Measurements from ENCODE around the gene NSUN5. TPM values are rescaled to one million over a fixed set of nuclear protein-coding genes. Genes with fewer than 3 reads are reported as not detected.
"Not testable (repeated sequence)": the region's sequence is repeated elsewhere in the genome, so short reads cannot be mapped to it uniquely, and the experiment has no call there.

The NSUN5 gene
- total RNA-seq, 2 experiments from 2014 or later, result 50.6 to 68.6 TPM

- H3K27ac Mint-ChIP-seq, result peak overlapping the region; percentile 94
- DNase-seq (no peak), ATAC-seq (peak; percentile 45)
- ChIA-PET CTCF (no interaction called here), POLR2A (no interaction called here)
- peaks cover 28% of the 10 kb centered on the region for H3K36me3 Mint-ChIP-seq (ENCODE audit: low read depth)
- intact Hi-C loops (cut with DNase I, micrococcal nuclease), result loop anchor here in 1 of 2 experiments (2.0 kb wide), 1 partner anchor 479 kb away; the partner anchor contains the start of gene TYW1B
- H3K4me3 Mint-ChIP-seq, result peak overlapping the region; percentile 97
- H3K9me3 Mint-ChIP-seq (ENCODE audit: low read depth), result no peaks in the 10 kb centered on the region
- H3K27me3 Mint-ChIP-seq, result no peaks in the 10 kb centered on the region
- peaks cover 31% of the 10 kb centered on the region for H3K4me1 Mint-ChIP-seq
Observed at GRCh38 chr7:73308074-73308664, 457 bp downstream of the NSUN5 start.

- DNase-seq, result no peak
Observed at GRCh38 chr7:73307436-73307835, 1.2 kb downstream of the NSUN5 start.

GRCh38 chr7:73304612-73305387 is 3.8 kb downstream of the NSUN5 start:
- H3K4me3 Mint-ChIP-seq; H3K27me3 Mint-ChIP-seq; H3K27ac Mint-ChIP-seq; H3K9me3 Mint-ChIP-seq (ENCODE audit: low read depth); POLR2A ChIA-PET; intact Hi-C loops (cut with DNase I, micrococcal nuclease); ATAC-seq; CTCF ChIA-PET; DNase-seq: not testable (repeated sequence)
- Mint-ChIP-seq H3K36me3 (ENCODE audit: low read depth) (peaks cover 31% of the 10 kb centered on the region), H3K4me1 (peaks cover 31% of the 10 kb centered on the region)

More at GRCh38 chr7:73307436-73307835, 1.2 kb downstream of the NSUN5 start:
- intact Hi-C loops (cut with DNase I, micrococcal nuclease), result no loop called here
- H3K4me1 Mint-ChIP-seq, result peaks cover 31% of the 10 kb centered on the region
- H3K27ac Mint-ChIP-seq, result peak overlapping the region; percentile 89
- CTCF ChIA-PET, result interaction anchor here (1.3 kb wide), 1 partner anchor 144 kb away, joined by 3 read pairs; no protein-coding TSS in a partner anchor
- POLR2A ChIA-PET, result no interaction called here
- no peaks in the 10 kb centered on the region for H3K27me3 Mint-ChIP-seq
- H3K36me3 Mint-ChIP-seq (ENCODE audit: low read depth), result peaks cover 31% of the 10 kb centered on the region
- H3K9me3 Mint-ChIP-seq (ENCODE audit: low read depth), result no peaks in the 10 kb centered on the region
- no peak for ATAC-seq
- H3K4me3 Mint-ChIP-seq, result peak overlapping the region; percentile 97

DNA sequence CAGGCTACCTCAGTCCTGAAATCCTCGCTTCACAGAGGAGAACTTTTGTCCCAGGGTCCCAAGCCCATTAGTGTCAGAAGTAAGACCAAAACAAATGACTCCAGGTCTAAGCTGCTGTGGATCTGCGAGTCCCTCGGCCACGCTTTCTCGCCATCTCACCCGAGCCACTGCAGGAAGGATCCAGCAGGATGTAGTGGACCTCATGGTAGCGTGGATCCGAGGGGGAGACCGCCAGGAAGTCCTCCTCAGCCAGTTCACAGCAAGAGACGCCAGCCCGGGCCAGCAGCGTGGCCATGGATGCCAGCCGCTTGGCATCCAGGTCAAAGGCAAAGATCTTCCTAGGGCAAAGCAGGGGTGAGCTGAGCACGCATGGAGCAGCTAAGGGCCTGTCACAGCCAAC is 4.6 kb downstream of the NSUN5 start:
- CTCF ChIA-PET, result no interaction called here
- no peaks in the 10 kb centered on the region for H3K27me3 Mint-ChIP-seq
- peaks cover 31% of the 10 kb centered on the region for H3K36me3 Mint-ChIP-seq (ENCODE audit: low read depth)
- ATAC-seq, result no peak
- intact Hi-C loops (cut with DNase I, micrococcal nuclease), result no loop called here
- POLR2A ChIA-PET, result no interaction called here
- H3K9me3 Mint-ChIP-seq (ENCODE audit: low read depth), result no peaks in the 10 kb centered on the region
- H3K4me1 Mint-ChIP-seq, result peaks cover 27% of the 10 kb centered on the region
- H3K27ac Mint-ChIP-seq, result no peak overlapping the region
- no peak for DNase-seq
- H3K4me3 Mint-ChIP-seq, result no peak overlapping the region

- Mint-ChIP-seq H3K36me3 (ENCODE audit: low read depth) (peaks cover 29% of the 10 kb centered on the region), H3K27me3 (no peaks in the 10 kb centered on the region), H3K4me1 (peaks cover 22% of the 10 kb centered on the region), H3K9me3 (ENCODE audit: low read depth) (no peaks in the 10 kb centered on the region), H3K4me3 (no peak overlapping the region), H3K27ac (no peak overlapping the region)
- DNase-seq, result no peak
- intact Hi-C loops (cut with DNase I, micrococcal nuclease), result no loop called here
- no peak for ATAC-seq
- POLR2A ChIA-PET, result no interaction called here
- CTCF ChIA-PET, result no interaction called here
Observed at GRCh38 chr7:73303546-73303945, 5.1 kb downstream of the NSUN5 start.

GRCh38 chr7:73302846-73303245 is 5.8 kb downstream of the NSUN5 start:
- CTCF ChIA-PET; H3K4me3 Mint-ChIP-seq; H3K9me3 Mint-ChIP-seq (ENCODE audit: low read depth); POLR2A ChIA-PET; intact Hi-C loops (cut with DNase I, micrococcal nuclease); DNase-seq; H3K27me3 Mint-ChIP-seq; H3K27ac Mint-ChIP-seq; ATAC-seq: not testable (repeated sequence)
- Mint-ChIP-seq H3K36me3 (ENCODE audit: low read depth) (peaks cover 28% of the 10 kb centered on the region), H3K4me1 (peaks cover 18% of the 10 kb centered on the region)

GRCh38 chr7:73301108-73301507 is 7.5 kb downstream of the NSUN5 start:
- CTCF ChIA-PET; H3K9me3 Mint-ChIP-seq (ENCODE audit: low read depth); intact Hi-C loops (cut with DNase I, micrococcal nuclease); DNase-seq; H3K4me1 Mint-ChIP-seq; H3K27ac Mint-ChIP-seq; H3K4me3 Mint-ChIP-seq; H3K27me3 Mint-ChIP-seq; ATAC-seq; POLR2A ChIA-PET: not testable (repeated sequence)
- peaks cover 15% of the 10 kb centered on the region for H3K36me3 Mint-ChIP-seq (ENCODE audit: low read depth)

- H3K4me1 Mint-ChIP-seq; intact Hi-C loops (cut with DNase I, micrococcal nuclease); CTCF ChIA-PET; H3K27me3 Mint-ChIP-seq; ATAC-seq; POLR2A ChIA-PET; H3K9me3 Mint-ChIP-seq (ENCODE audit: low read depth); H3K4me3 Mint-ChIP-seq; H3K27ac Mint-ChIP-seq; H3K36me3 Mint-ChIP-seq (ENCODE audit: low read depth); DNase-seq: not testable (repeated sequence)
Observed at GRCh38 chr7:73299812-73300211, 8.8 kb downstream of the NSUN5 start.

DNA sequence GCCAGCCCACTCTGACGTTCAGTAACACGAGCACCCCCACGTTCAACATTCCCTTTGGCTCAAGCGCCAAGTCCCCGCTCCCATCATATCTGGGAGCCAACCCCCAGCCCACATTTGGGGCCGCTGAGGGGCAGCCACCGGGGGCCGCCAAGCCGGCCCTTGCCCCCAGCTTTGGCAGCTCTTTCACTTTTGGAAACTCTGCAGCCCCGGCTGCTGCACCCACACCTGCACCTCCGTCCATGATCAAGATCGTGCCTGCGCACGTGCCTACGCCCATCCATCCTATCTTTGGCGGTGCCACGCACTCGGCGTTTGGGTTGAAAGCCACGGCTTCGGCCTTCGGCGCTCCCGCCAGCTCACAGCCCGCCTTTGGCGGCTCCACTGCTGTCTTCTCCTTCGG is 10.9 kb downstream of the NSUN5 start:
- not testable (repeated sequence) for DNase-seq

DNA sequence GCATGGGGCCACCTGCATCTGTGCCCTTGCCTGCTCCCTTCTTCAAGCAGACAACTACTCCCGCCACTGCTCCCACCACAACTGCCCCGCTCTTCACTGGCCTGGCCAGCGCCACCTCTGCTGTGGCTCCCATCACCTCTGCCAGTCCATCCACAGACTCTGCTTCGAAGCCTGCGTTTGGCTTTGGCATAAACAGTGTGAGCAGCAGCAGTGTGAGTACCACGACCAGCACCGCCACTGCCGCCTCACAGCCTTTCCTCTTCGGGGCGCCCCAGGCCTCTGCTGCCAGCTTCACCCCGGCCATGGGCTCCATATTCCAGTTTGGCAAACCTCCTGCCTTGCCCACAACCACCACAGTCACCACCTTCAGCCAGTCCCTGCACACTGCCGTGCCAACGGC is 11.4 kb downstream of the NSUN5 start:
- POLR2A ChIA-PET, result not testable (repeated sequence)

More for the DNA sequence above, 10.9 kb downstream of the NSUN5 start:
- H3K36me3 Mint-ChIP-seq (ENCODE audit: low read depth); POLR2A ChIA-PET; H3K4me1 Mint-ChIP-seq; intact Hi-C loops (cut with DNase I, micrococcal nuclease); H3K4me3 Mint-ChIP-seq; ATAC-seq; CTCF ChIA-PET; H3K27ac Mint-ChIP-seq; H3K27me3 Mint-ChIP-seq; H3K9me3 Mint-ChIP-seq (ENCODE audit: low read depth): not testable (repeated sequence)

DNA sequence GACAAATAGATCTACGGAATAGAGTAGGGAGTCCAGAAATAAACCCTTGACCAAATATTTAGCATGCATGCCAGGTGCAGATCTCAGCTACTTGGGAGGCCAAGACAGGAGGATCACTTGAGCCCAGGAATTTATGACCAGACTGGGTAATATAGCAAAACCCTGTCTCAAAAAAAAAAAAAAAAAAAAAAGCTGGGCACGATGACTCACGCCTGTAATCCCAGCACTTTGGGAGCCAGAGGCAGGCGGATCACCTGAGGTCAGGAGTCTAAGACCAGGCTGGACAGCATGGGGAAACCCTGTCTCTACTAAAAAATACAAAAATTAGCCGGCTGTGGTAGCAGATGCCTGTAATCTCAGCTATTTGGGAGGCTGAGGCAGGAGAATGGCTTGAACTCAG is 31.4 kb downstream of the NSUN5 start:
- H3K36me3 Mint-ChIP-seq (ENCODE audit: low read depth); H3K27ac Mint-ChIP-seq; intact Hi-C loops (cut with DNase I, micrococcal nuclease); H3K27me3 Mint-ChIP-seq; DNase-seq; POLR2A ChIA-PET; H3K4me3 Mint-ChIP-seq; ATAC-seq; H3K9me3 Mint-ChIP-seq (ENCODE audit: low read depth); CTCF ChIA-PET; H3K4me1 Mint-ChIP-seq: not testable (repeated sequence)

More for the DNA sequence above, 11.4 kb downstream of the NSUN5 start:
- H3K36me3 Mint-ChIP-seq (ENCODE audit: low read depth); H3K4me1 Mint-ChIP-seq; H3K9me3 Mint-ChIP-seq (ENCODE audit: low read depth); H3K4me3 Mint-ChIP-seq; H3K27ac Mint-ChIP-seq; ATAC-seq; intact Hi-C loops (cut with DNase I, micrococcal nuclease); CTCF ChIA-PET; DNase-seq; H3K27me3 Mint-ChIP-seq: not testable (repeated sequence)

DNA sequence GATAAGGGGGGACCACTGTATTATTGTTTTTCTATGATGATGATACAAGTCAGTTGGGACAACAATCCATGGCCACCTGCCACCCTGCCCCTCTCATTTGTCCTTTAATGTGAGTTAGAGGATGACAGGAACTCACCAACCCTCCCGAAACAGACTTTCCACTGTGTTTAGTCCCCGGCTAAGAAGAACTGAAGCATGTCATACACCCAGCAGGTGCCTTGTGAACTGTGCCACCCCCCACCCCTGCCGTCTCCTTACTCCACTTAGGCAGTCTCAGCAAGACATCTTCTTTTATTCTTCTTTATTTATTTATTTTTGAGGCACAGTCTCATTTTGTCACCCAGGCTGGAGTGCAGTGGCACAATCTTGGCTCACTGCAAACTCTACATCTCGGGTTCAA is 40.8 kb downstream of the NSUN5 start:
- H3K27me3 Mint-ChIP-seq; ATAC-seq; H3K4me1 Mint-ChIP-seq; H3K27ac Mint-ChIP-seq; POLR2A ChIA-PET; CTCF ChIA-PET; DNase-seq; H3K36me3 Mint-ChIP-seq (ENCODE audit: low read depth); intact Hi-C loops (cut with DNase I, micrococcal nuclease); H3K9me3 Mint-ChIP-seq (ENCODE audit: low read depth); H3K4me3 Mint-ChIP-seq: not testable (repeated sequence)

Measured in activated CD4-positive, alpha-beta T cell treated with anti-CD3 and anti-CD28 coated beads for 36 hours (primary cell).